ELF-1 (cell line): ENCODE results near the gene TGFBR3.

Experiments
- DNase-seq: peaks from one replicate; pipeline ENCODE4 v3.0.0-alpha.2; 2016; ENCODE audit warnings: low read depth, low spot score

TGFBR3 gene

GRCh38 chr1:91827459-91828321 is 58.3 kb downstream of the TGFBR3 start:
- no peak for DNase-seq

GRCh38 chr1:91827087-91827458 is 58.9 kb downstream of the TGFBR3 start:
- peak; percentile 34 for DNase-seq

GRCh38 chr1:91826649-91827048 is 59.3 kb downstream of the TGFBR3 start:
- DNase-seq: no peak

GRCh38 chr1:91826248-91826647 is 59.7 kb downstream of the TGFBR3 start:
- no peak for DNase-seq

GRCh38 chr1:91821126-91821868 is 64.7 kb downstream of the TGFBR3 start:
- no peak for DNase-seq

- DNase-seq: no peak
These were observed 66.7 kb downstream of the TGFBR3 start for GRCh38 chr1:91819038-91819788.

GRCh38 chr1:91818713-91818975 is 67.3 kb downstream of the TGFBR3 start:
- no peak for DNase-seq

GRCh38 chr1:91817211-91817905 is 68.6 kb downstream of the TGFBR3 start:
- DNase-seq: no peak

GRCh38 chr1:91816031-91816430 is 69.9 kb downstream of the TGFBR3 start:
- DNase-seq: no peak

GRCh38 chr1:91814448-91814847 is 71.5 kb downstream of the TGFBR3 start:
- DNase-seq: no peak

- no peak for DNase-seq
These were observed 72.1 kb downstream of the TGFBR3 start for GRCh38 chr1:91813813-91814212.

- no peak for DNase-seq
These were observed 74.5 kb downstream of the TGFBR3 start for GRCh38 chr1:91811363-91812025.

- no peak for DNase-seq
These were observed 76.6 kb downstream of the TGFBR3 start for GRCh38 chr1:91809317-91809716.

GRCh38 chr1:91807921-91808620 is 77.9 kb downstream of the TGFBR3 start:
- DNase-seq: no peak

GRCh38 chr1:91806769-91807700 is 78.9 kb downstream of the TGFBR3 start:
- DNase-seq: peak; percentile 43

- no peak for DNase-seq
These were observed 79.7 kb downstream of the TGFBR3 start for GRCh38 chr1:91806181-91806768.

GRCh38 chr1:91805311-91805801 is 80.6 kb downstream of the TGFBR3 start:
- no peak for DNase-seq

- DNase-seq: no peak
These were observed 81.4 kb downstream of the TGFBR3 start for GRCh38 chr1:91804546-91805023.
